Adrenal gland (tissue), 12 donors: Measurements from ENCODE around the gene MCTP1. TPM values are rescaled to one million over a fixed set of nuclear protein-coding genes. Genes with fewer than 3 reads are reported as not detected.

ENCODE experiments used
- DNase-seq, 7 donors: peaks; one replicate each; pipeline ENCODE4 v3.0.0-alpha.2; 2019 to 2020
- H3K27ac ChIP-seq, 5 donors: fragments of 200-600 bp; sonication (generic) in 4 of 5; 1 replicate in 3 of 5; 2 replicates in 2 of 5; pipeline versions ENCODE4 v1.5.1 to v1.8.0; 2016 to 2020; ENCODE audit warnings: mild to moderate bottlenecking in 1 of 5
- H3K27me3 ChIP-seq: fragments of 200-600 bp; 2 replicates; pipeline ENCODE4 v1.8.0; 2021
- H3K36me3 ChIP-seq, 2 donors: fragments of 200-600 bp; replicated peaks in 1 of 2; 1 replicate in 1 of 2; 2 replicates in 1 of 2; pipeline versions ENCODE4 v1.5.1 to v1.8.0; 2018 to 2022
- H3K4me1 ChIP-seq, 2 donors: fragments of 200-600 bp; replicated peaks in 1 of 2; 1 replicate in 1 of 2; 2 replicates in 1 of 2; pipeline versions ENCODE4 v1.5.1 to v1.8.0; 2018 to 2021
- H3K4me3 ChIP-seq, 4 donors: fragments of 200-600 bp; sonication (generic) in 3 of 4; one replicate each; pipeline ENCODE4 v1.5.1; 2016 to 2018
- H3K9me3 ChIP-seq, 3 donors: fragments of 200-600 bp; sonication (generic) in 1 of 3; replicated peaks in 1 of 3; 1 replicate in 2 of 3; 2 replicates in 1 of 3; pipeline versions ENCODE4 v1.5.1 to v1.8.0; 2016 to 2021
- POLR2A ChIP-seq, 2 donors: fragments of 450-650 bp; IDR thresholded peaks; one replicate each; pipeline ENCODE4 v1.6.1; 2017; ENCODE audit warnings: antibody characterized with exemption in 2 of 2, mild to moderate bottlenecking in 2 of 2, moderate library complexity in 1 of 2
- WGBS, 4 donors: extraction: QIAGEN DNeasy Blood & Tissue Kit in 2 of 4; methylation state at CpG; one replicate each; pipeline versions ENCODE4 v1.1.5 to v1.1.7; 2013 to 2017; 5-methylcytosine and 5-hydroxymethylcytosine counted together
- intact Hi-C, 2 donors: fragments of 100-400 bp; cut with DNase I; formaldehyde crosslinking; loops; one replicate each; pipeline versions ENCODE4 v1.14.1 to v1.15.0; 2022 to 2023
- polyA plus RNA-seq, 3 donors: library from polyadenylated mRNA; stranded (reverse); fragments of 200-250 nt in 2 of 3; fragments of 350-450 nt in 1 of 3; fragmentation: Illumina TruSeq in 1 of 3; extraction: RNeasy Lipid Tissue Mini Kit (QIAGEN cat#74804) in 1 of 3; gene quantifications; one replicate each; pipeline ENCODE4 v1.2.3, GENCODE V29; 2013 to 2014
- total RNA-seq, 9 donors: library from RNA; depleted of rRNA in 4 of 9; stranded (reverse); fragments of >200 nt in 4 of 9; fragments of 120-200 nt in 1 of 9; fragmentation: NEBNext Ultra II Directional in 1 of 9; extraction: Animal tissue kit (Norgen Biotek cat#: 25700) in 1 of 9; gene quantifications; one replicate each; pipeline versions ENCODE4 v1.1.0 to v1.2.4, GENCODE V29; 2013 to 2023
- TF ChIP-seq, protein P1 (sequence below), 6 experiments: fragments of 450-650 bp in 4 of 6; fragments of 200-600 bp in 2 of 6; sonication (generic) in 1 of 6; IDR thresholded peaks; 1 replicate in 5 of 6; 2 replicates in 1 of 6; pipeline versions ENCODE4 v1.5.1 to v1.8.0; 2016 to 2021; ENCODE audit warnings: antibody characterized with exemption in 6 of 6, mild to moderate bottlenecking in 2 of 6, moderate library complexity in 1 of 6
- donor health status: healthy with polysubstance abuse.
- donor health status: Bipolar disorder and iron deficiency.
- donor health status: DM: yes; HTN: yes; CAD: no.
- donor health status: DM: no; HTN: no; CAD: no.
- donor health status: DM: no; HTN: no; CAD: no.
- donor health status: DM: yes; HTN: yes; CAD: no.

Gene MCTP1
- total and polyA plus RNA-seq, 12 donors = 1.2 to 20.1 (median 5.1) TPM

DNA sequence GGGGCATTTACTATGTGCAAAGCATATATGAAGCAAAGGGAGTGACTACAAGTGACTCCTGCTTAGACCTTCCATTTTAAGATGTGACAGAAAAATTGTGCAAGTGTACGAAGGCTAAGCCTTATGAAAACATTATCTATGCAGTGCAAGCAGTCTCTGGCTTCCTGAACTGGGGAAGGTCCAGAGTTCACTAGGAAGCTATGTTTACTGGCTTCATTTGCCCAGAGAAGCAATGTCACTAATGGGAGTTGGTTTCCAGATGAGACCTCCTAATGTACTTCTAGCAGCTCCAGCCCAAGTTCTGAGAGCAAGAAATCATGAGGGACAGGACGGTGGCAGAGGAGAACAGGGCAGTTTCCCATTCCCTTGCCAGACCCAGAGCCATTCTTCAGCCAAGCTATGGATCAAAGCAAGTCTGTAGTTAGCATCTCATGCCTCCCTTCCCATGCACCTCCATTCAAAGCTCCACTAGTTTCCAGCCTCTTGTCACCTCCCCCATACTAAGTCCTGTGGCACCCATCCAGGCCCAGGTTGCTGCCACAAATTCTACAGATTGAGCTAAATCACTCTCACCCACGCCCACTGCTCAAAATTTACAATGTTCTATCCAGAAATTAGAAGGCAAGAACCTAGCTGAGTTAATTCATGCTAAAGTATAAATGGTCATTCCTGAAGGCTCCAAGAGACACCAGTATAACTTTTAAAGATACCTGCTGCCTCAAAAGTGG lies 21.8 kb downstream of the MCTP1 start:
- no peak for TF ChIP-seq POLR2A (IDR thresholded peaks at IDR 0.05)
- TF ChIP-seq, protein P1, sequence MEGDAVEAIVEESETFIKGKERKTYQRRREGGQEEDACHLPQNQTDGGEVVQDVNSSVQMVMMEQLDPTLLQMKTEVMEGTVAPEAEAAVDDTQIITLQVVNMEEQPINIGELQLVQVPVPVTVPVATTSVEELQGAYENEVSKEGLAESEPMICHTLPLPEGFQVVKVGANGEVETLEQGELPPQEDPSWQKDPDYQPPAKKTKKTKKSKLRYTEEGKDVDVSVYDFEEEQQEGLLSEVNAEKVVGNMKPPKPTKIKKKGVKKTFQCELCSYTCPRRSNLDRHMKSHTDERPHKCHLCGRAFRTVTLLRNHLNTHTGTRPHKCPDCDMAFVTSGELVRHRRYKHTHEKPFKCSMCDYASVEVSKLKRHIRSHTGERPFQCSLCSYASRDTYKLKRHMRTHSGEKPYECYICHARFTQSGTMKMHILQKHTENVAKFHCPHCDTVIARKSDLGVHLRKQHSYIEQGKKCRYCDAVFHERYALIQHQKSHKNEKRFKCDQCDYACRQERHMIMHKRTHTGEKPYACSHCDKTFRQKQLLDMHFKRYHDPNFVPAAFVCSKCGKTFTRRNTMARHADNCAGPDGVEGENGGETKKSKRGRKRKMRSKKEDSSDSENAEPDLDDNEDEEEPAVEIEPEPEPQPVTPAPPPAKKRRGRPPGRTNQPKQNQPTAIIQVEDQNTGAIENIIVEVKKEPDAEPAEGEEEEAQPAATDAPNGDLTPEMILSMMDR (IDR thresholded peaks at IDR 0.05) = no peak
- no peak for DNase-seq
- Histone ChIP-seq H3K9me3 (no peaks in the 10 kb centered on the region), H3K27me3 (no peaks in the 10 kb centered on the region), H3K4me1 (no peaks in the 10 kb centered on the region), H3K4me3 (no peak overlapping the region), H3K27ac (no peak overlapping the region), H3K36me3 (no peaks in the 10 kb centered on the region)
- 45 to 60% (median 51%) methylated on average over 3 of the region's 3 CpGs for WGBS, 4 donors
- intact Hi-C loops = no loop called here

DNA sequence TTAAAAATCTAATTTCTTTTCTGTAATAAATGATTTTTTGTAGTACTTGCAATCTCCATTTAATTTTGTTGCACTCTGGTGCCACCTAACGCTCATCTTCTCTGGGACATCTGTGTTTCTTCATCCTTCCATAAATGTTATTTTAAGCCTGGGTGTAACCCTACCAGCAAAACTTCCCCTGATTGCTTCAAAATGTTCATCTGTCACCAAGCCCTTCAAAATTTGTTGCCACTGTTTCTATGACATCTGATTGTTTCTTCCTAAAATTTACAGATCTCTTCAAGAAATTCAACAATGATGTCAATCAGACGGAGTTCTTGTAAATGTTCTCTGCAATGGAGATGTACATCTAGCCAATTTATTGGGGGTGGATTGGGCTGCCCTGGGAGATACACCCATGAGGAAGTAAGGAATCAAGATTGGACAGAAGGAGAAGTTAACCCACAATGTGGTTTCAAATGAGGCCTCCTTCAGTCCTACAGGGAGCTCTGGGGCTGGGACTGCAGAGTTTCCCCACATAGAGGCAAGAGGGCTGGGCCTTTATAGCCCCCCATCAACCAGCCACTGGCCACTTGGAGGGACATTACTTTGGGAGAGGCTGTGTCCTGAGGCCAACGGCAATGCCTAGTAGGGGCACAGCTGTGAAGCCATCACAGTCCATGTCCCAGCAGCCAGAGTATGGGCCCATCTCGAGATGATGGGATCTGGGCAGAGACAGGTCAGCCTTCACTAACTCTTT lies 23.3 kb downstream of the MCTP1 start:
- H3K9me3 ChIP-seq = no peaks in the 10 kb centered on the region
- no peak overlapping the region for H3K4me3 ChIP-seq
- no peaks in the 10 kb centered on the region for H3K4me1 ChIP-seq
- no peaks in the 10 kb centered on the region for H3K27me3 ChIP-seq
- H3K27ac ChIP-seq = no peak overlapping the region
- DNase-seq = peak in 1 of 7 donors; percentile 27
- TF ChIP-seq, protein P1 (IDR thresholded peaks at IDR 0.05) = peak in 5 of 6 experiments; percentile 24 to 50 (median 30)
- TF ChIP-seq POLR2A (IDR thresholded peaks at IDR 0.05) = no peak
- 57 to 64% (median 59%) methylated on average over 4 of the region's 4 CpGs for WGBS, 4 donors
- intact Hi-C loops = no loop called here
- no peaks in the 10 kb centered on the region for H3K36me3 ChIP-seq

DNA sequence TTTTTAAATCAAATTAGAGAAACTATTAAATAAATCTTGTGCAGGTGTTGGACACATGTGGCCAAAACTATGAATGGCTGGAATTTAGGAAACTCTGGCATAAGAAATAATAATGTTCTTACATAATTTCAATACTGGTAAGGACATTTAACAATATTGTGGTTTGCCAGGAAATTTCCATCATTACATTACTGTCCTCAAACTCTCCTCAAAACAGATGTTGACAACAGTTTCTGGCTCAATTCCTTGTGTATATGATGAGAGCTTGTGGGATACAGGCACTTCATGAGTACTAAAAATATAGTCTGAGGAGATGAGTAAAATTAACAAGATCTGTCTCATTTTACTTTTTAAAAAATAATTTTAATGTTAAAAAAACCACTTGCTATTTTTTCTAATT lies 27.9 kb downstream of the MCTP1 start:
- no peaks in the 10 kb centered on the region for H3K9me3 ChIP-seq
- H3K27me3 ChIP-seq = no peaks in the 10 kb centered on the region
- no peaks in the 10 kb centered on the region for H3K4me1 ChIP-seq
- no peak for DNase-seq
- no peak for TF ChIP-seq POLR2A (IDR thresholded peaks at IDR 0.05)
- TF ChIP-seq, protein P1 (IDR thresholded peaks at IDR 0.05) = no peak
- H3K27ac ChIP-seq = no peak overlapping the region
- H3K36me3 ChIP-seq = no peaks in the 10 kb centered on the region
- H3K4me3 ChIP-seq = no peak overlapping the region
- intact Hi-C loops = loop anchor here in 1 of 2 donors (10.0 kb wide), 1 partner anchor 282 kb away; no protein-coding TSS in a partner anchor

DNA sequence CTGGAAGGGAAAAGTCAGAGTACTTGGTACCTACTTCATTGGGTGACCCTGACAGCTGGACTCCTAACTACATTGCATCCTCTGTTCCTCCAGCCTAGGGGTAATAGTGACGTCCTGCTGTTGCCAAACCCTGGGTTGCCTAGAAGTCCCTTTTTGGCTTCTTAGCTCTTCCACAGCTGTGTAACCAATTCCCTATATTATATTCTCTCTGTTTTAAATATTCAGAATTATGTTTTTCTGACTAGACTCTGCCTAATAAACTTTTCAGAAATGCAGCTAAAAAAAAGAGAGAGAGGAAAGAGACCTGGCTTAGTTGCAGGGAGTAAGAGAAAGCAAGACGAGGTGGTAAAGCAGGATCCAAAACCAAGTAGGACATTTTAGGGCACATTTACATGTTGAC lies 28.4 kb downstream of the MCTP1 start:
- WGBS, 4 donors = 34 to 51% (median 47%) methylated on average over 2 of the region's 2 CpGs
- intact Hi-C loops = loop anchor here in 1 of 2 donors (10.0 kb wide), 1 partner anchor 282 kb away; no protein-coding TSS in a partner anchor

More for the DNA sequence above, 28.4 kb downstream of the MCTP1 start:
- H3K9me3 ChIP-seq = no peaks in the 10 kb centered on the region
- H3K36me3 ChIP-seq = no peaks in the 10 kb centered on the region
- H3K4me3 ChIP-seq = no peak overlapping the region
- no peaks in the 10 kb centered on the region for H3K27me3 ChIP-seq
- no peak overlapping the region for H3K27ac ChIP-seq
- no peak for TF ChIP-seq POLR2A (IDR thresholded peaks at IDR 0.05)
- TF ChIP-seq, protein P1 (IDR thresholded peaks at IDR 0.05) = no peak
- H3K4me1 ChIP-seq = no peaks in the 10 kb centered on the region
- no peak for DNase-seq
